ENCODE measurements around the gene SLIT3.

The SLIT3 gene

DNA sequence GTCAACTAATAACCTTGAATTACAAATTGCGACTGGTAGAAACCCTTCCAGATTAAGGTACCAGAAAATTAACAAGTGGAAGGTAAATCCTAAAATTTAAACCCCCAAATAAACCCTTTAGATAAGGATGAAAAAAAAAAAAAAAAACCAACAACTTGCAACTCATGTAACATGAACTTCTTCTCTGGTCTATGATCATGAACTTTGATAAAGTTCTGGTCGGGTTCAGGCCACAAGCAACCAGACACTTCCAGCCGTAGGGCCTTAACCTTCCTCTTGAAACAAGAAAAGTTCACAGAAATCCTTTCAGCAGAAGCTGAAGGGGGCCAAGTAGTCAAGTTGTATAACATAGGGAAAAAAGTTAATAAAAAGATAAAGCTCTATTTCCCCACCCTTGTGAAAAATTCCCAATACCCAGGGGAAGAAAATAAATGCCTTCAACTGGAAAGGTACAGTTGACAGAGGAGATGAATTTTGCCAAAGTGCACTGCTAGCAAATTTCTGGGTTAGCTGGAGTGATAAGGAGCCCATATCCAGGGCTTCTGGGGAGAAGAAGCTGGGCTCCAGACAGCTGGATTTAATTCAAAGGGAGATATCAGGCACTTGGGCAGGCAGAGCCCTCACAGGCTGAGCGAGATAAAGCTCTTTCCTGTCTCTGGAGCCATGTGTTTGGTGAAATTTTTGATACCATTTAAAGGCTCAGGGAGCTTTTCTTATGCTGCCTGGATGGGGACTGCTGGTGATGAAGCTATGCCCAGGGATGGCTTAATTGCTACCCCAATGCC, 487.6 kb downstream of the SLIT3 start:
- TF ChIP-seq GATA2 (IDR thresholded peaks at IDR 0.05; ENCODE audit: low read depth, low read length) (peak; percentile 97), GATA3 (IDR thresholded peaks at IDR 0.05; ENCODE audit: low read depth, low read length) (peak; percentile 68)

DNA sequence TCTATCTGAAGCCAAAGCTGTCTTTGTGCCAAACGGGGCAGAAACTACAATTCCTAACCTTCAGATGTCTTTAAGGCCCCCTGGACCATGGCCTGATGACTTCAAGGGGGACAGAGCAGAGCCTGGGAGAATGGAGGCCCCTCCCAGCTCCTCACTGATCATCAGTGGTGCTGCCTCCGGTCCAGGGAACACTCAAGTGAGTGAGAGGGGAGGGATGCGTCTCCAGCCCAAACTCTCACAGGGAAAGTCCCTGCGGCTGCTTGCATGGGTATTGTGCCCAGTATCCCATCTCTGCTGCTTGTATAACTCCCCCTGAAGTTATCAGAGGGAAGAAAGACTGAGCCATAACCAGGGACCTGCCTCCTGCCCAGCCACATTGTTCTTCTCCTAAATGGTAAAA, 490.3 kb downstream of the SLIT3 start:
- TF ChIP-seq GATA2 (IDR thresholded peaks at IDR 0.05; ENCODE audit: low read depth, low read length) (no peak), GATA3 (IDR thresholded peaks at IDR 0.05; ENCODE audit: low read depth, low read length) (no peak)

DNA sequence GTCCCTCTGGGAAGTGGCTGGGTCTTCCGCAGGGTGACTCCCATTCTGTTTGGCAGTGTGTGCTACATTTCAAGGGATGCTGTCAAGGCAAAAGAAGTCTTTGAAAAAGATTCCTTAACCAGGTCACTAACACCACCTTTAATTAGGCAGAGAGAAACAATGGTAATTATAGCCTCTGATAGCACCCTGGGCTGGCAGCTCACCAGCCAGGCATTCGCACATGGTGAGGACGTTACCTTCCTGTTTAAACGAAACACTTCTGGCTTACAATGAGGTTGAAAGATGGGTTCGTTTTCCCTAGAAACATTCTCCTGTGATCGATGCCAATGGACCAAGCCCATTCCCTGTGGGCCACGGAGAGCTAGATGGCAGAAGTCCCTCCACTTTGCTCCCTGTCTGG, 491.7 kb downstream of the SLIT3 start:
- no peak for TF ChIP-seq GATA3 (IDR thresholded peaks at IDR 0.05; ENCODE audit: low read depth, low read length)
- TF ChIP-seq GATA2 (IDR thresholded peaks at IDR 0.05; ENCODE audit: low read depth, low read length), result no peak

DNA sequence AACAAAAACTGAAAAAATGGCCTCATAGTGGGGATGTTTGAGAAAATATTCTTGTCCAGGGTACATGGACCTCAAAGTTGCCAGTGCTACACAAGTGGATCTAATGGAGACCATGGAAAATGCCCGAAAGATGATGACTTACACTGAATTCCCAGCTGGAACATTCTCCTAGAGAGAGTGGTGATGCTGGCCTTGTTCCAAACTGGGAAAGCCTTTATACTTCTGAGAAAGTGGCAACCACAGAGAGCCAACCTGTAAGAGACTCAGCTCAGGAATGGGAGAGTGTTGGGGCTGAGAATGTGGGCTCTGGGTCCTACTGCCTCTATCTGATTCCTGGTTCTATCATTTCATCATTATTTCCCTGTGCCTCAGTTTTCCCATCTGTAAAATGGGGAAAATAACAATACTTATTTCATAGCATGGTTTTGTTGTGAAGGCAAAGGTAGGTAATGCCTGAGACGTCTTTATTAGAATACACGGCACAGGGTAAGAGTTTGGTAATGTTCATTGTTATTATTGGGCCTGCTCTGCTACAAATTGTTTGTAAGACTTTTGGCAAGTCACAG, 492.8 kb downstream of the SLIT3 start:
- no peak for TF ChIP-seq GATA2 (IDR thresholded peaks at IDR 0.05; ENCODE audit: low read depth, low read length)

GRCh38 chr5:168807287-168807686, 493.7 kb downstream of the SLIT3 start:
- TF ChIP-seq GATA2 (IDR thresholded peaks at IDR 0.05; ENCODE audit: low read depth, low read length) (no peak), GATA3 (IDR thresholded peaks at IDR 0.05; ENCODE audit: low read depth, low read length) (no peak)

DNA sequence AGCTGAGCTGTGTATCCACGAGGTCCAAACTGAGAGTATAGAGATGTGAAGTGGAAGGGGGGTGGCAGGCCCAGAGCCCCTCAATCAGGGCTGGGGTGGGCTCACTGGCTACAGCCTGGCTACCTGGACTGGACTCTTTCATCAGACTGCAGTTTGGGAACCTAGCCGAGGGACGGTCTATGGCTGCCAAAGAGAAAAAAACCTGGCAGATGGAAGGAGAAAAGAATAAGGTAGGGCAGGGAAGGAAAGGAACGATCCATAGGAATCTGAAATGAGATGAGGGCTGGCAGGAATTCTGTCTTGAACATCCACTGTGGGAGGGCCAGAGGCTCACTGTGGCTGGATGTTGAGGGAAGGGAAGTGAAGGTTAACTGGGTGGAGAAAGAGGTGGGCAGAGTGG, 497.4 kb downstream of the SLIT3 start:
- no peak for TF ChIP-seq GATA2 (IDR thresholded peaks at IDR 0.05; ENCODE audit: low read depth, low read length)

DNA sequence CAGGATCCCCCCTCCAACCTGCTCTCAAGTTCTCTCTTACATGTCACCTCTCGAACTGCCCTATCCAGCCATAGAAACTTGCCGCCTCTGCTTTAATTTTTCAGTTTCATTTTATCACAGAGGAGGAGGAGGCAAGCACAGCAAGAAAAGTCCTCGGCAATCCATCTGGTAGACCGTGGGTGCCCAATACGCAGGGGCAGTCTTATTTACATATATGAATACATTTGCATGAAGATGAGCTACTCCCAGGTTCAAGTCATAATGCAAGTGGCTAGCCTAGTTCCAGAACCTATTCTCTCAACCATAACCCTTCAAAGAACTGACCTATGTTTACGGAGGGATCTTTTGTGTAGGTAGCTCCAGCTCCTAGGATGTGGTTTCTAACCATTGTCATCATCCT, 498.6 kb downstream of the SLIT3 start:
- no peak for TF ChIP-seq GATA3 (IDR thresholded peaks at IDR 0.05; ENCODE audit: low read depth, low read length)
- TF ChIP-seq GATA2 (IDR thresholded peaks at IDR 0.05; ENCODE audit: low read depth, low read length), result no peak

- TF ChIP-seq GATA2 (IDR thresholded peaks at IDR 0.05; ENCODE audit: low read depth, low read length) (no peak), GATA3 (IDR thresholded peaks at IDR 0.05; ENCODE audit: low read depth, low read length) (no peak)
Measured at GRCh38 chr5:168801567-168801966, 499.4 kb downstream of the SLIT3 start.

DNA sequence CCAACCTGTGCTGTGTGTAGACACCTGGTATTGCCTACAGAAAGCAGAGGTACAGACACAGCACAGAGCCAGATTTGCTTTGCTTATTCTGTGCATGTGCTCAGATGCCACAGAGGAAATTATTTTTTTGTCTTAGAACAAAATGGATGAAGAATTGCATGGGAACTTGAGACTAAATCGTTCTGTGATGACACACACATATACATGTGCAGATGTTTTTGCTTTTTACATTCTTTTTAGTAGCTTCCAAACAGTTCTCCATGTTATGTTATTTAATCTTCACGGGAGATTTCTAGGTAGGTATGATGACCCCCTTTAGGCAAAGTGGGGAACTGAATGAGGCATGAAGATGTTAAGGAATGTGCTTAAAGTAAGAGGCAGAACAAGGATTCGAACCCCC, 500.2 kb downstream of the SLIT3 start:
- TF ChIP-seq GATA2 (IDR thresholded peaks at IDR 0.05; ENCODE audit: low read depth, low read length), result no peak
- no peak for TF ChIP-seq GATA3 (IDR thresholded peaks at IDR 0.05; ENCODE audit: low read depth, low read length)

GRCh38 chr5:168798065-168799023, 502.6 kb downstream of the SLIT3 start:
- no peak for TF ChIP-seq GATA2 (IDR thresholded peaks at IDR 0.05; ENCODE audit: low read depth, low read length)
- no peak for TF ChIP-seq GATA3 (IDR thresholded peaks at IDR 0.05; ENCODE audit: low read depth, low read length)

GRCh38 chr5:168796593-168797580, 504.1 kb downstream of the SLIT3 start:
- no peak for TF ChIP-seq GATA2 (IDR thresholded peaks at IDR 0.05; ENCODE audit: low read depth, low read length)
- TF ChIP-seq GATA3 (IDR thresholded peaks at IDR 0.05; ENCODE audit: low read depth, low read length), result no peak

DNA sequence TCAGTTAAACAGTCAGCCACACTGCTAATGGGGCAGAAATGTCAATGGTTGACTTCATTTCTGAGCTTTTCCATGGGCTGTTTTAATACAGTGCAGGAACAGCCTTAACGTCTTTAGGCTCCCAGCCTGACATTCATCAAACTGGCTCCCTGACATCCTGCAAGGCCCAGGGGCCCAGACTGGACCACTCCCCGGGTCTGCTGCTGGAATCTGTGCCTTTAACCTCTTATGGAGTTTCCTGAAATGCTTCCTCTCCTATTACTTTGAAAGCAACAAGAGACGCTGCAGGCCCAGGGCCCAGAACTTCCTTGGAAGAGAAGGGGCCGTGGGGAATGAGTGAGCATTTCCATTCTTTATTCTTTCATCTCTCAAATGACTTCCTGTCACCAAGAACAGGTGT, 504.9 kb downstream of the SLIT3 start:
- TF ChIP-seq GATA2 (IDR thresholded peaks at IDR 0.05; ENCODE audit: low read depth, low read length) (no peak), GATA3 (IDR thresholded peaks at IDR 0.05; ENCODE audit: low read depth, low read length) (no peak)

Data from SH-SY5Y (cell line).